Measurements from ENCODE around the gene PLOD1. TPM values are rescaled to one million over a fixed set of nuclear protein-coding genes. Genes with fewer than 3 reads are reported as not detected.
"Not testable (repeated sequence)": the region's sequence is repeated elsewhere in the genome, so short reads cannot be mapped to it uniquely, and the experiment has no call there.

Gene PLOD1
- total RNA-seq, 5 donors from 2014 or later (not counting 1 experiment from before 2014, with no cell fraction given), result 2.6 to 6.9 (median 4.6) TPM

DNA sequence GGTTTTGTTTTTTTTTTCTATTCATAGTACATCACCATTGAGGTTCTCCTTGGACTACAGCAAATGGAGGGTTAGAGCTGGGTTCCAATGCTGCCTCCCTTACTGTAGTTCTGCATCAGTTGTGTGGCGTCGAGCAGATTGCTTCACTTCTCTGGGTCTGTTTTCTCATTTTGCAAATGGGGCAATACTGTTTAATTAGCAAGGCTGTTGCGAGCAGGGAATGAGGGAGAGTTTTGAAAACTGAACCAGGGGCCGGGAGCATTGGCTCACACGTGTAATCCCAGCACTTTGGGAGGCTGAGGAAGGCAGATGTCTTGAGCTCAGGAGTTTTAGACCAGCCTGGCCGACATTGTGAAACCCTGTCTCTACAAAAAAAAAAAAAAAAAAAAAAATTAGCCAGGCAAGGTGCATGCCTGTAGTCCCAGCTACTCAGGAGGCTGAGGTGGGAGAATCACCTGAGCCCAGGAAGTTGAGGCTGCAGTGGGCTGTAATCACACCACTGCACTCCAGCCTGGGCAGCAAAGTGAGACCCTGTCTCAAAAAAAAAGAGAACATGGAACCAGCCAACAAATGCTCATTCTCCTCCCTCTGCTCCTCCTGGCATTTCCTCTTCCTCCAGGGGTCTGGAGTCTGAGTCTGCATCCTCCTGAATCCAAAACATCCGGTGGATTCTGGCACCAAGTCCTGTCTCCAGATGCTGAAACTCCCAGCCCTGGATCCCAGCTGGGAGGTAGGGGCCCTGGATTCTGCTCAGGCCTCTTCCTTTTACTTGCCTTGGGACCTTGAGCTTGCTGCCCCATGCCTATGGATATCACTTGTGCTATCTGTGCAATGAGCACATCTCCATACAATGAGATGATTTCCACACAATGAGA, 3.7 kb upstream of the PLOD1 start:
- DNase-seq (no peak), ATAC-seq (replicated peaks in 1 of 4) (no peak)
- no peak overlapping the region for H3K27ac ChIP-seq (ENCODE audit: low read length)
- no peaks in the 10 kb centered on the region for H3K36me3 ChIP-seq (ENCODE audit: control insufficient read depth in 2 of 2, extremely low read depth in 1 of 2, insufficient read depth in 1 of 2, low read length in 1 of 2)
- CTCF ChIA-PET, result interaction anchor here (0.7 kb wide), 3 partner anchors 30 to 147 kb away, joined by 3 to 5 read pairs (median 4); no protein-coding TSS in a partner anchor
- H3K4me1 ChIP-seq (ENCODE audit: control insufficient read depth in 1 of 2, extremely low read depth in 1 of 2, insufficient read depth in 2 of 2, low read length in 2 of 2), result peaks cover 9 to 23% of the 10 kb centered on the region in 2 experiments
- POLR2A ChIA-PET, result interaction anchor here in 1 of 2 donors (0.7 kb wide), 1 partner anchor 90 kb away, joined by 3 read pairs; no protein-coding TSS in a partner anchor
- Mint-ChIP-seq H3K9me3 (no peaks in the 10 kb centered on the region), H3K4me1 (peaks cover 0 to 10% (median 10%) of the 10 kb centered on the region in 3 donors), H3K36me3 (no peaks in the 10 kb centered on the region), H3K27ac (no peak overlapping the region), H3K27me3 (no peaks in the 10 kb centered on the region), H3K4me3 (no peak overlapping the region)
- H3K4me3 ChIP-seq (ENCODE audit: control insufficient read depth in 1 of 2, extremely low read depth in 1 of 2, low read length in 1 of 2), result no peak overlapping the region
- 85% methylated on average over 4 of the region's 7 CpGs for WGBS (ENCODE audit: insufficient coverage)
- no peaks in the 10 kb centered on the region for H3K9me3 ChIP-seq
- H3K27me3 ChIP-seq (replicated peaks in 1 of 2; ENCODE audit: control insufficient read depth in 2 of 2, extremely low read depth in 1 of 2, insufficient read depth in 2 of 2, low read length in 1 of 2), result no peaks in the 10 kb centered on the region

DNA sequence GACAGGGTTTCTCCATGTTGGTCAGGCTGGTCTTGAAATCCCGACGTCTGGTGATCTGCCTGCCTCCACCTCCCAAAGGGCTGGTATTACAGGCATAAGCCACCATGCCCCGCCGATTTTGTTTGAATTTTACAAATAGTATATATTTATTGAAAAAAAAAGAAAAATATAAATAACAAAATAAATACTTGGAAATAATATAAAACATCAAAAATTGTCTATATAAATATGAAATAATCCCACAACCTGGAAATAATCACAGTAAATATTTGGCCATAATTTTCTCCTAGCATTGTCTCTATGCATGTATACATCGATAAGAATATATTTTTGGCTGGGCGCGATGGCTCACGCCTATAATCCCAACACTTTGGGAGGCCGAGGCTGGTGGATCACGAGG, 2.7 kb upstream of the PLOD1 start:
- H3K9me3 ChIP-seq, result no peaks in the 10 kb centered on the region
- POLR2A ChIA-PET, result no interaction called here
- no peak overlapping the region for H3K27ac ChIP-seq (ENCODE audit: low read length)
- CTCF ChIA-PET, result no interaction called here
- Mint-ChIP-seq H3K36me3 (no peaks in the 10 kb centered on the region), H3K9me3 (no peaks in the 10 kb centered on the region), H3K27me3 (no peaks in the 10 kb centered on the region), H3K4me3 (no peak overlapping the region), H3K4me1 (peaks cover 0 to 7% (median 5%) of the 10 kb centered on the region in 3 donors), H3K27ac (no peak overlapping the region)
- WGBS (ENCODE audit: insufficient coverage), result no CpG with 5 or more reads among the region's 10 CpGs
- H3K36me3 ChIP-seq (ENCODE audit: control insufficient read depth in 2 of 2, extremely low read depth in 1 of 2, insufficient read depth in 1 of 2, low read length in 1 of 2), result no peaks in the 10 kb centered on the region
- peaks cover 9 to 18% of the 10 kb centered on the region in 2 experiments for H3K4me1 ChIP-seq (ENCODE audit: control insufficient read depth in 1 of 2, extremely low read depth in 1 of 2, insufficient read depth in 2 of 2, low read length in 2 of 2)
- H3K4me3 ChIP-seq (ENCODE audit: control insufficient read depth in 1 of 2, extremely low read depth in 1 of 2, low read length in 1 of 2), result no peak overlapping the region
- DNase-seq (no peak), ATAC-seq (replicated peaks in 1 of 4) (no peak)
- H3K27me3 ChIP-seq (replicated peaks in 1 of 2; ENCODE audit: control insufficient read depth in 2 of 2, extremely low read depth in 1 of 2, insufficient read depth in 2 of 2, low read length in 1 of 2), result no peaks in the 10 kb centered on the region

DNA sequence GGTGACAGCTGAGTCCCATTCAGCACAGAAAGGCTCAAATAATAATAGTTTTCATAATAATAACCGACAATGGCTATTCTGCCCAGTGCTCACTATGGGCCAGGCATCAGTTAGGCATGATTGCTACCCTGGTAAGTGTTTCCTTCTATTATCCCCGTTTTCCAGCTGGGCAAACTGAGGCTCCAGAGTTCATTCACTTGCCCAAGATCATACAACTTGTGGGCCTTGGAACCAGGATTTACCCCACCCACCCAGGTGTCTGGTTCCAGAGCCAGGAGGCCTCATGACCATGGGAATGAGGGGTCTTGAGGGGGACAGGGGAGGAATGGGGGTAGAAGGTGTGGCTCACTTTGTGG, 518 bp downstream of the PLOD1 start:
- peaks cover 0 to 2% of the 10 kb centered on the region in 2 experiments for H3K27me3 ChIP-seq (replicated peaks in 1 of 2; ENCODE audit: control insufficient read depth in 2 of 2, extremely low read depth in 1 of 2, insufficient read depth in 2 of 2, low read length in 1 of 2)
- ChIA-PET POLR2A (no interaction called here), CTCF (interaction anchor here in 1 of 2 donors (1.0 kb wide), 1 partner anchor 27 kb away, joined by 3 read pairs; no protein-coding TSS in a partner anchor)
- Mint-ChIP-seq H3K4me1 (peaks cover 0 to 7% (median 5%) of the 10 kb centered on the region in 3 donors), H3K9me3 (no peaks in the 10 kb centered on the region), H3K27ac (no peak overlapping the region), H3K27me3 (no peaks in the 10 kb centered on the region), H3K4me3 (peak overlapping the region; percentile 70 to 82 (median 78)), H3K36me3 (no peaks in the 10 kb centered on the region)
- no peak overlapping the region for H3K27ac ChIP-seq (ENCODE audit: low read length)
- no peaks in the 10 kb centered on the region for H3K9me3 ChIP-seq
- no peak for ATAC-seq (replicated peaks in 1 of 4)
- peak overlapping the region; percentile 60 to 67 for H3K4me3 ChIP-seq (ENCODE audit: control insufficient read depth in 1 of 2, extremely low read depth in 1 of 2, low read length in 1 of 2)
- 57% methylated on average over 1 of the region's 2 CpGs for WGBS (ENCODE audit: insufficient coverage)
- DNase-seq, result no peak
- no peaks in the 10 kb centered on the region for H3K36me3 ChIP-seq (ENCODE audit: control insufficient read depth in 2 of 2, extremely low read depth in 1 of 2, insufficient read depth in 1 of 2, low read length in 1 of 2)
- H3K4me1 ChIP-seq (ENCODE audit: control insufficient read depth in 1 of 2, extremely low read depth in 1 of 2, insufficient read depth in 2 of 2, low read length in 2 of 2), result peaks cover 9 to 17% of the 10 kb centered on the region in 2 experiments

DNA sequence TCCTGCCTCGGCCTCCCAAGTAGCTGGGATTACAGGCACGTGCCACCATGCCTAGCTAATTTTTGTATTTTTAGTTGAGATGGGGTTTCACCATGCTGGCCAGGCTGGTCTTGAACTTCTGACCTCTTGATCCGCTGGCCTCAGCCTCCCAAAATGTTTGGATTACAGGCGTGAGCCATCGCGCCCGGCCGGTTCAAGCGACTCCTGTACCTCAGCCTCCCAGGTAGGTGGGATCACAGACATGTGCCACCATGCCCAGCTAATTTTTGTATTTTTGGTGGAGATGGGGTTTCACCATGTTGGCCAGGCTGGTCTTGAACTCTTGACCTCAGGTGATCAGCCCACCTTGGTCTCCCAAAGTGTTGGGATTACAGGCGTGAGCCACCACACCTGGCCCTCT, 1.2 kb downstream of the PLOD1 start:
- H3K27me3 ChIP-seq (replicated peaks in 1 of 2; ENCODE audit: control insufficient read depth in 2 of 2, extremely low read depth in 1 of 2, insufficient read depth in 2 of 2, low read length in 1 of 2); H3K27ac Mint-ChIP-seq; H3K27ac ChIP-seq (ENCODE audit: low read length); H3K4me1 Mint-ChIP-seq; DNase-seq; H3K4me3 ChIP-seq (ENCODE audit: control insufficient read depth in 1 of 2, extremely low read depth in 1 of 2, low read length in 1 of 2); ATAC-seq (replicated peaks in 1 of 4); H3K9me3 Mint-ChIP-seq; H3K36me3 Mint-ChIP-seq; POLR2A ChIA-PET; CTCF ChIA-PET; H3K36me3 ChIP-seq (ENCODE audit: control insufficient read depth in 2 of 2, extremely low read depth in 1 of 2, insufficient read depth in 1 of 2, low read length in 1 of 2); H3K9me3 ChIP-seq; H3K27me3 Mint-ChIP-seq: not testable (repeated sequence)
- peak overlapping the region in 2 of 3 donors; percentile 28 to 31 for H3K4me3 Mint-ChIP-seq
- 97% methylated on average over 7 of the region's 10 CpGs for WGBS (ENCODE audit: insufficient coverage)
- peaks cover 9 to 17% of the 10 kb centered on the region in 2 experiments for H3K4me1 ChIP-seq (ENCODE audit: control insufficient read depth in 1 of 2, extremely low read depth in 1 of 2, insufficient read depth in 2 of 2, low read length in 2 of 2)

DNA sequence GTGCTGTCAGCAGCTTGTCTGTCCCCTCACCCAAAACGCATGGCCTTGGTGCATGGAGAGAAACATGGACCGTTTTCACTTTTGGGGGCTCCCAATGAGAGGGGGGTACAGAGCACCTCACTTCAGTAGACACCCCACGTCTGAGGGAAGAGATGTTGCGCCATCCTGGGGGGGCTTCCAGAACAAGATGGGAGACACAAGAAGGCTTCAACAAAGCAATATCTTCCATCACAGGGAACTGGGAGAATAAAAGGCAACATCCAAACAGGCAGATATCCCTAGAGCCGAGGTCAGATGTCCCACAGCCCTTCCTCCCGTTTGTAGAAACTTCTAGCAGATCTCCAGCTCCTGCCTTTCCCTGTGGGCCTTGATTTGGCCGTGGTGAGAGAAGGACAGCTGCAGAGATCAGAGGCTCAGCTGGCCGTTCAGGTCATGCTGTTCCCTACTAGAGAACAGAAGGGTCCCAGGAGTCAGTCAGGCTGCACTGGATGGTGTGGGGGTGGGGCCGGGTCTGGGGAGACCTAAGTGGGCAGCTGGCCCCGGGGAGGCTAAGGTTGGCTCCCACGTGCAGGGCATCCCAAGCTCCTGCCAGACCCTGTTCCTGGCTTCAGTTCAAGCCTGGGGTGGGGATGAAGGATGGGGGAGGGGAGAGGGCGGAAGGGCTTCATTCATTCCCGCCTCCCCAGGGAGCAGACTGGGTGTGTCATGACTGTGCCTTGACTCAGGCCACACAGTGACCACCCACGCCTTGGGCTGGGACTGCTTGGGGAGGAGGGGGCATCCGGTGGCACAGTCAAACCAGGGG, 4.4 kb downstream of the PLOD1 start:
- H3K27me3 ChIP-seq (replicated peaks in 1 of 2; ENCODE audit: control insufficient read depth in 2 of 2, extremely low read depth in 1 of 2, insufficient read depth in 2 of 2, low read length in 1 of 2), result peaks cover 0 to 2% of the 10 kb centered on the region in 2 experiments
- H3K4me1 Mint-ChIP-seq, result peaks cover 0 to 7% (median 5%) of the 10 kb centered on the region in 3 donors
- no peak overlapping the region for H3K27ac ChIP-seq (ENCODE audit: low read length)
- H3K27me3 Mint-ChIP-seq, result no peaks in the 10 kb centered on the region
- ATAC-seq (replicated peaks in 1 of 4), result no peak
- no peaks in the 10 kb centered on the region for H3K9me3 ChIP-seq
- WGBS (ENCODE audit: insufficient coverage), result 96% methylated on average over 7 of the region's 15 CpGs
- no peak for DNase-seq
- no peak overlapping the region for H3K4me3 Mint-ChIP-seq
- ChIA-PET CTCF (no interaction called here), POLR2A (no interaction called here)
- H3K36me3 ChIP-seq (ENCODE audit: control insufficient read depth in 2 of 2, extremely low read depth in 1 of 2, insufficient read depth in 1 of 2, low read length in 1 of 2), result no peaks in the 10 kb centered on the region
- no peak overlapping the region for H3K4me3 ChIP-seq (ENCODE audit: control insufficient read depth in 1 of 2, extremely low read depth in 1 of 2, low read length in 1 of 2)
- no peak overlapping the region for H3K27ac Mint-ChIP-seq
- no peaks in the 10 kb centered on the region for H3K9me3 Mint-ChIP-seq
- H3K36me3 Mint-ChIP-seq, result no peaks in the 10 kb centered on the region
- peaks cover 9 to 14% of the 10 kb centered on the region in 2 experiments for H3K4me1 ChIP-seq (ENCODE audit: control insufficient read depth in 1 of 2, extremely low read depth in 1 of 2, insufficient read depth in 2 of 2, low read length in 2 of 2)

DNA sequence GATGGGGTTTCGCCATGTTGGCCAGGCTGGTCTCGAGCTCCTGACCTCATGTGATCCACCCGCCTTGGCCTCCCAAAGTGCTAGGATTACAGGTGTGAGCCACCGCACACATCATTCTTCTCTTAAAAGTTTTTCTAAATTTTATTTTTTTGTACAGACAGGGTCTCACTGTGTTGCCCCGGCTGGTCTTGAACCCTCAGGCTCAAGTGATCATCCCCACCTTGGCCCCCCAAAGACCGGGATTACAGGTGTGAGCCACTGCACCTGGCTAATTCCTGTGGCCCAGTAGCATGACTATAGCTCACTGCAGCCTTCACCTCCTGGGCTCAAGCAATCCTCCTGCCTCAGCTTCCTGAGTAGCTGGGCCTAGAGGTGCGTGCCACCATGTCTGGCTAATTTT, 5.3 kb downstream of the PLOD1 start:
- CTCF ChIA-PET, result interaction anchor here in 1 of 2 donors (0.6 kb wide), 1 partner anchor 870 kb away, joined by 3 read pairs; no protein-coding TSS in a partner anchor
- H3K36me3 ChIP-seq (ENCODE audit: control insufficient read depth in 2 of 2, extremely low read depth in 1 of 2, insufficient read depth in 1 of 2, low read length in 1 of 2); ATAC-seq (replicated peaks in 1 of 4); DNase-seq; H3K4me1 Mint-ChIP-seq; H3K4me3 ChIP-seq (ENCODE audit: control insufficient read depth in 1 of 2, extremely low read depth in 1 of 2, low read length in 1 of 2); H3K4me1 ChIP-seq (ENCODE audit: control insufficient read depth in 1 of 2, extremely low read depth in 1 of 2, insufficient read depth in 2 of 2, low read length in 2 of 2); H3K27ac Mint-ChIP-seq; H3K27me3 ChIP-seq (replicated peaks in 1 of 2; ENCODE audit: control insufficient read depth in 2 of 2, extremely low read depth in 1 of 2, insufficient read depth in 2 of 2, low read length in 1 of 2); H3K4me3 Mint-ChIP-seq; H3K27ac ChIP-seq (ENCODE audit: low read length); H3K27me3 Mint-ChIP-seq; H3K9me3 ChIP-seq; H3K9me3 Mint-ChIP-seq; H3K36me3 Mint-ChIP-seq; POLR2A ChIA-PET: not testable (repeated sequence)
- 100% methylated on average over 3 of the region's 7 CpGs for WGBS (ENCODE audit: insufficient coverage)

Data from T-cell (primary cell).